Colonic mucosa (tissue), 4 donors: ENCODE data around the gene IRS1. TPM values are rescaled to one million over a fixed set of nuclear protein-coding genes. Genes with fewer than 3 reads are reported as not detected.
"Not testable (repeated sequence)": the region's sequence is repeated elsewhere in the genome, so short reads cannot be mapped to it uniquely, and the experiment has no call there.

Experiments
- DNase-seq: peaks from one replicate; pipeline ENCODE4 v3.0.0-alpha.2; 2020
- H3K27ac ChIP-seq: fragments of 200-600 bp; one replicate; pipeline ENCODE4 v1.8.0; 2021
- H3K27me3 ChIP-seq: fragments of 200-600 bp; one replicate; pipeline ENCODE4 v1.8.0; 2021
- H3K36me3 ChIP-seq: fragments of 200-600 bp; one replicate; pipeline ENCODE4 v1.8.0; 2021
- H3K4me1 ChIP-seq: fragments of 200-600 bp; one replicate; pipeline ENCODE4 v1.8.0; 2021; ENCODE audit warnings: mild to moderate bottlenecking
- H3K4me3 ChIP-seq: fragments of 200-600 bp; one replicate; pipeline ENCODE4 v1.8.0; 2021
- H3K9ac ChIP-seq, 2 donors: one replicate each; pipeline ENCODE4 v1.7.0; 2013; ENCODE audit warnings: control low read depth in 2 of 2, low read depth in 2 of 2, low read length in 2 of 2
- H3K9me3 ChIP-seq: fragments of 200-600 bp; one replicate; pipeline ENCODE4 v1.8.0; 2021
- intact Hi-C: fragments of 100-400 bp; cut with DNase I; formaldehyde crosslinking; loops from one replicate; pipeline ENCODE4 v1.14.1; 2022
- total RNA-seq, 2 donors: library from RNA; stranded (reverse); fragmentation: NEBNext Ultra II Directional in 1 of 2; extraction: Animal tissue kit (Norgen Biotek cat#: 25700) in 1 of 2; gene quantifications; one replicate each; pipeline ENCODE4 v1.2.1, GENCODE V29; 2021
- TF ChIP-seq, protein P1 (sequence below): fragments of 200-600 bp; IDR thresholded peaks from one replicate; pipeline ENCODE4 v1.8.0; 2022; ENCODE audit warnings: antibody characterized with exemption, mild to moderate bottlenecking
- donor health status: healthy.
- donor health status: DM: no; HTN: no; CAD: no.
- donor health status: DM: no; HTN: no; CAD: no.

IRS1 gene
- total RNA-seq, 2 donors from 2014 or later, result 9.5 to 17.4 TPM

DNA sequence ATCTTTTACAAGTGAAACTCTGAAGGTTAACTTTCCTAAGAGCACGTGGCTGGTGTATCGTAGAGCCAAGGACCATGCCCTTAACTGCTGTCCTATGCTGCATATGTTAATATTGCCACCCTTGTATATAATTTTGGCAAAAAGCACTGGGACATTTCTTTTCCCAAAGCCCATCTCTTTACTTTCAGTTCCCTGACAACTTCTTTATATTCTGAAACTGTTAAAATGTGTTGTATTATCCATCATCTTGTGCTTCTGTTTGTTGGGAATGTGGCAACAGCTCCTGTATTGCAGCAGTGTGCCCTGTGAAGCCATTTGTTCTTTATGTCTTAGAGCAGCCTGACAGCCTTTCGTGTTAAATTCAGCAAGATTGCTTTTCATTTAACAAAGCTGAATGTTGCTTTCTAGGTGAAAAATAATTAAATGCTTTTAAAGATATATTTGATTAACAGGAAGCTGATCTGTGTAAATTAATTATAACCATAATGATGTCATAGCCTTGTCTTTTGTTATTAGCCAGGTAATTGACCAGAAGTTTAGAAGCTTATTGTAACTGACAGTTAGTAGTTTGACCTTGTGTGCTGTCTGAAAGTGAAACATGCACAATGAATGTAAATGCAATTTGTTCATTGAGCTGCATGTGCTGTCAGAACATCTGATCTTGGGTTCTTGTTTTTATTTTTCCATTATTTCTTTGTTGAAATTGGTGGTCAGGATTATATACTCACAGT, 45.9 kb upstream of the IRS1 start:
- Histone ChIP-seq H3K4me1 (no peaks in the 10 kb centered on the region), H3K9me3 (no peaks in the 10 kb centered on the region), H3K27ac (no peak overlapping the region), H3K9ac (no peak overlapping the region), H3K27me3 (no peaks in the 10 kb centered on the region), H3K36me3 (no peaks in the 10 kb centered on the region), H3K4me3 (no peak overlapping the region)
- intact Hi-C loops, result no loop called here
- TF ChIP-seq, protein P1, sequence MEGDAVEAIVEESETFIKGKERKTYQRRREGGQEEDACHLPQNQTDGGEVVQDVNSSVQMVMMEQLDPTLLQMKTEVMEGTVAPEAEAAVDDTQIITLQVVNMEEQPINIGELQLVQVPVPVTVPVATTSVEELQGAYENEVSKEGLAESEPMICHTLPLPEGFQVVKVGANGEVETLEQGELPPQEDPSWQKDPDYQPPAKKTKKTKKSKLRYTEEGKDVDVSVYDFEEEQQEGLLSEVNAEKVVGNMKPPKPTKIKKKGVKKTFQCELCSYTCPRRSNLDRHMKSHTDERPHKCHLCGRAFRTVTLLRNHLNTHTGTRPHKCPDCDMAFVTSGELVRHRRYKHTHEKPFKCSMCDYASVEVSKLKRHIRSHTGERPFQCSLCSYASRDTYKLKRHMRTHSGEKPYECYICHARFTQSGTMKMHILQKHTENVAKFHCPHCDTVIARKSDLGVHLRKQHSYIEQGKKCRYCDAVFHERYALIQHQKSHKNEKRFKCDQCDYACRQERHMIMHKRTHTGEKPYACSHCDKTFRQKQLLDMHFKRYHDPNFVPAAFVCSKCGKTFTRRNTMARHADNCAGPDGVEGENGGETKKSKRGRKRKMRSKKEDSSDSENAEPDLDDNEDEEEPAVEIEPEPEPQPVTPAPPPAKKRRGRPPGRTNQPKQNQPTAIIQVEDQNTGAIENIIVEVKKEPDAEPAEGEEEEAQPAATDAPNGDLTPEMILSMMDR, result no peak
- no peak for DNase-seq

- H3K9me3 ChIP-seq, result not testable (repeated sequence)
These were observed 43.4 kb upstream of the IRS1 start for GRCh38 chr2:226843001-226843400.

GRCh38 chr2:226839951-226840350, 40.3 kb upstream of the IRS1 start:
- no peak for DNase-seq
- intact Hi-C loops, result no loop called here
- TF ChIP-seq, protein P1, result no peak

More at GRCh38 chr2:226843001-226843400, 43.4 kb upstream of the IRS1 start:
- H3K9ac ChIP-seq, DNase-seq, H3K27me3 ChIP-seq, H3K36me3 ChIP-seq, intact Hi-C loops, H3K4me3 ChIP-seq, H3K4me1 ChIP-seq, H3K27ac ChIP-seq: not testable (repeated sequence)

DNA sequence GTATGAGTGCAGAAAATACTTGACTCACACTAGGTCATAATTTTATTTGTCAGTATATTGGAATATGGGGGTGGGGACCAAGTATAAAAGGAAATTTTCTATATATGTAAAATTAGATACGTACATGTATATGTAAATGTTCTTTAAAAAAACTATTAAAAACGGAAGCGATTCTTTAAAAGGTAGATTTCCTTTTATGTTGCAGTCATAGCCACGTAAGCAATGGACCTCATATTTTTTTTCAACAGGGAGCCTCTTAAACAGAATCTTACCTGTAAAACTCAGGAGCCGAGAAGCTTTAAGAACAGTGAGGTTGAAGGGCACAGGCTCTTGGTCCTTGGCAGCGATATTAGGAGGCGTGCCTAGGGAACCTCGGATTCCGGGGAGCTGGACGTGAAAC, 39.5 kb upstream of the IRS1 start:
- TF ChIP-seq, protein P1, result no peak
- intact Hi-C loops, result no loop called here
- Histone ChIP-seq H3K9me3 (no peaks in the 10 kb centered on the region), H3K4me1 (peaks cover 12% of the 10 kb centered on the region), H3K27ac (no peak overlapping the region), H3K36me3 (no peaks in the 10 kb centered on the region), H3K4me3 (no peak overlapping the region), H3K27me3 (no peaks in the 10 kb centered on the region), H3K9ac (no peak overlapping the region)
- no peak for DNase-seq

More at GRCh38 chr2:226839951-226840350, 40.3 kb upstream of the IRS1 start:
- no peaks in the 10 kb centered on the region for H3K9me3 ChIP-seq
- peaks cover 7% of the 10 kb centered on the region for H3K4me1 ChIP-seq
- no peak overlapping the region for H3K9ac ChIP-seq
- H3K27ac ChIP-seq, result no peak overlapping the region
- no peak overlapping the region for H3K4me3 ChIP-seq
- H3K36me3 ChIP-seq, result no peaks in the 10 kb centered on the region
- H3K27me3 ChIP-seq, result no peaks in the 10 kb centered on the region

DNA sequence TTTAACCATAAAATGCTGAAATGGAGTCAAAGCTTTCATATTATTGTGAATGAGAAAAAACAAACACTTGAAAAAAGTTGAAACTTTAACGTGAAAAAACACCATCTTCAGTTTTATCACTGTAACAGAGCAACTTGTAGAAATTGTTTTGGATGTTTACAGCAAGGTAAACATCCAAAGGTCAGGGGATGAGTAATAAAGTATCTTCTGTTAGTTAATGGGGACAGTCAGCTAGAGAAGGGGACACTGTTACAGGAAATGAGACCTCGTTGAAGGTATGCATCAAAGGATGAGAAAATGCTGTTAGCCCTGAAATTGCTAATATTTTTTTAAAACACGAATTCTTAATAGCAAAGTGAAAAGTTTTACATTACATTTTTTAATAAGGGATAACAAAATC, 39.1 kb upstream of the IRS1 start:
- intact Hi-C loops, result no loop called here
- no peak for DNase-seq
- peaks cover 12% of the 10 kb centered on the region for H3K4me1 ChIP-seq
- no peaks in the 10 kb centered on the region for H3K27me3 ChIP-seq
- H3K4me3 ChIP-seq, result no peak overlapping the region
- no peaks in the 10 kb centered on the region for H3K9me3 ChIP-seq
- TF ChIP-seq, protein P1, result no peak
- H3K9ac ChIP-seq, result no peak overlapping the region
- H3K27ac ChIP-seq, result no peak overlapping the region
- H3K36me3 ChIP-seq, result no peaks in the 10 kb centered on the region
